ENCODE measurements around the gene NOD2. TPM values are rescaled to one million over a fixed set of nuclear protein-coding genes. Genes with fewer than 3 reads are reported as not detected.

NOD2 gene
- total and polyA plus RNA-seq, 8 donors = 0.79 to 15.2 (median 1.7) TPM

DNA sequence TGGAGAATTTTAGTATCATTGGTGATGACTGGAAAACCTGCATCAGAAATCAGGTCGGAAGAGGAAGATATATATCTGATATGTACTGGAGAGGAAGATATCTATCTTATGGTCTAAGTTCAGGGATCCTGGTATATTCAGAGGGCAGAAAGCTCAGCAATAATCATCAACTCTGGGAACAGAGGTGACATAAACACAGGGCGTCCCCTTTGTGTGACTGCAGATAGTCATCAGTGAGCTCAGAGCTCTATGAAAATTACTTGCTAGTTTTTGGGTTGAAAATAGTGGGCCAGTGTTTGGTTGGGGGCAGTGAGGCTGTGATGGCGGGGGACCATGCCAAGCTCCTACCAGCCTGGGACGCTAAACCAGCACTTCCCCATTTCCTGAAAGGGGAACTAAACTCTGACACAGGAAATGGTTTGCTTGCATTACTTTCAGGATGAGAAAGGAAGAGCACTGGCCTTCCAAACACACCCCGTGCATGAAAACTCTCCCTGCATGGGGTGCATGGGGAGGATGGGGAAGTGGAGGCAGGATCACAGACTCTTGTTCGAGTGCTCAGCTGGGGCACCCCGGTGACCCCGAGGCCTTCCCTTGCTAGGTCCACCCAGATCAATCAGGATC lies 15.8 kb downstream of the NOD2 start:
- Histone ChIP-seq H3K9me3 (peaks cover 0 to 9% of the 10 kb centered on the region in 2 donors), H3K4me3 (peak overlapping the region in 1 of 2 donors; percentile 9), H3K27ac (peak overlapping the region in 1 of 2 donors; percentile 81), H3K27me3 (no peaks in the 10 kb centered on the region), H3K36me3 (peaks cover 0 to 21% of the 10 kb centered on the region in 2 donors), H3K4me1 (peaks cover 0 to 67% of the 10 kb centered on the region in 2 donors)
- DNase-seq = peak in 1 of 4 donors; percentile 62
- TF ChIP-seq, protein P1, sequence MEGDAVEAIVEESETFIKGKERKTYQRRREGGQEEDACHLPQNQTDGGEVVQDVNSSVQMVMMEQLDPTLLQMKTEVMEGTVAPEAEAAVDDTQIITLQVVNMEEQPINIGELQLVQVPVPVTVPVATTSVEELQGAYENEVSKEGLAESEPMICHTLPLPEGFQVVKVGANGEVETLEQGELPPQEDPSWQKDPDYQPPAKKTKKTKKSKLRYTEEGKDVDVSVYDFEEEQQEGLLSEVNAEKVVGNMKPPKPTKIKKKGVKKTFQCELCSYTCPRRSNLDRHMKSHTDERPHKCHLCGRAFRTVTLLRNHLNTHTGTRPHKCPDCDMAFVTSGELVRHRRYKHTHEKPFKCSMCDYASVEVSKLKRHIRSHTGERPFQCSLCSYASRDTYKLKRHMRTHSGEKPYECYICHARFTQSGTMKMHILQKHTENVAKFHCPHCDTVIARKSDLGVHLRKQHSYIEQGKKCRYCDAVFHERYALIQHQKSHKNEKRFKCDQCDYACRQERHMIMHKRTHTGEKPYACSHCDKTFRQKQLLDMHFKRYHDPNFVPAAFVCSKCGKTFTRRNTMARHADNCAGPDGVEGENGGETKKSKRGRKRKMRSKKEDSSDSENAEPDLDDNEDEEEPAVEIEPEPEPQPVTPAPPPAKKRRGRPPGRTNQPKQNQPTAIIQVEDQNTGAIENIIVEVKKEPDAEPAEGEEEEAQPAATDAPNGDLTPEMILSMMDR (IDR thresholded peaks at IDR 0.05) = no peak
- ATAC-seq = peak; percentile 68
- intact Hi-C loops (cut with DNase I) = no loop called here

DNA sequence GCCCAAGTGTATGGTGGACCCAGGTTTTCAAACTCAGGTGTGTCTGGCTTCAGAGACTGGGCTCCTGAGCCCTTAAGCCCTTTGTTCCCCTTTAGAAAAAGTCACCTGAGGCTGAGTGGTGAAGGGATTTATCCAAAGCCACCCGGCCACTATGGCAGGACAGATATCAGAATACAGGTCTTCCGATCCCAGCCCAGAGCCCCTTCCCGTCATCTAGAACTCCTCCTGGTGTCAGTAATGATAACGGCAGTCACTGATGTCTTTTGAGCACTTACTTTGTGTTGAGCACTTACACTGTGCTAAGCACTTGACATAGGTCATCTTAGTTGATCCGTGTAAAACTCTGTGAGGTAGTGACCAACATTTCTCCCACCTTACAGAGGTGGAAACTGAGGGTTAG lies 16.6 kb downstream of the NOD2 start:
- TF ChIP-seq, protein P1 (IDR thresholded peaks at IDR 0.05) = no peak
- Histone ChIP-seq H3K4me1 (peaks cover 0 to 75% of the 10 kb centered on the region in 2 donors), H3K4me3 (no peak overlapping the region), H3K9me3 (peaks cover 0 to 1% of the 10 kb centered on the region in 2 donors), H3K36me3 (peaks cover 0 to 19% of the 10 kb centered on the region in 2 donors), H3K27ac (peak overlapping the region in 1 of 2 donors; percentile 81), H3K27me3 (no peaks in the 10 kb centered on the region)
- ATAC-seq (no peak), DNase-seq (no peak)
- intact Hi-C loops (cut with DNase I) = no loop called here

DNA sequence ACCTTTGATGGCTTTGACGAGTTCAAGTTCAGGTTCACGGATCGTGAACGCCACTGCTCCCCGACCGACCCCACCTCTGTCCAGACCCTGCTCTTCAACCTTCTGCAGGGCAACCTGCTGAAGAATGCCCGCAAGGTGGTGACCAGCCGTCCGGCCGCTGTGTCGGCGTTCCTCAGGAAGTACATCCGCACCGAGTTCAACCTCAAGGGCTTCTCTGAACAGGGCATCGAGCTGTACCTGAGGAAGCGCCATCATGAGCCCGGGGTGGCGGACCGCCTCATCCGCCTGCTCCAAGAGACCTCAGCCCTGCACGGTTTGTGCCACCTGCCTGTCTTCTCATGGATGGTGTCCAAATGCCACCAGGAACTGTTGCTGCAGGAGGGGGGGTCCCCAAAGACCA lies 17.6 kb downstream of the NOD2 start:
- H3K27me3 ChIP-seq = no peaks in the 10 kb centered on the region
- TF ChIP-seq, protein P1 (IDR thresholded peaks at IDR 0.05) = no peak
- intact Hi-C loops (cut with DNase I) = no loop called here
- ATAC-seq (no peak), DNase-seq (no peak)
- H3K9me3 ChIP-seq = no peaks in the 10 kb centered on the region
- no peak overlapping the region for H3K27ac ChIP-seq
- peaks cover 0 to 80% of the 10 kb centered on the region in 2 donors for H3K4me1 ChIP-seq
- peaks cover 0 to 19% of the 10 kb centered on the region in 2 donors for H3K36me3 ChIP-seq
- no peak overlapping the region for H3K4me3 ChIP-seq

DNA sequence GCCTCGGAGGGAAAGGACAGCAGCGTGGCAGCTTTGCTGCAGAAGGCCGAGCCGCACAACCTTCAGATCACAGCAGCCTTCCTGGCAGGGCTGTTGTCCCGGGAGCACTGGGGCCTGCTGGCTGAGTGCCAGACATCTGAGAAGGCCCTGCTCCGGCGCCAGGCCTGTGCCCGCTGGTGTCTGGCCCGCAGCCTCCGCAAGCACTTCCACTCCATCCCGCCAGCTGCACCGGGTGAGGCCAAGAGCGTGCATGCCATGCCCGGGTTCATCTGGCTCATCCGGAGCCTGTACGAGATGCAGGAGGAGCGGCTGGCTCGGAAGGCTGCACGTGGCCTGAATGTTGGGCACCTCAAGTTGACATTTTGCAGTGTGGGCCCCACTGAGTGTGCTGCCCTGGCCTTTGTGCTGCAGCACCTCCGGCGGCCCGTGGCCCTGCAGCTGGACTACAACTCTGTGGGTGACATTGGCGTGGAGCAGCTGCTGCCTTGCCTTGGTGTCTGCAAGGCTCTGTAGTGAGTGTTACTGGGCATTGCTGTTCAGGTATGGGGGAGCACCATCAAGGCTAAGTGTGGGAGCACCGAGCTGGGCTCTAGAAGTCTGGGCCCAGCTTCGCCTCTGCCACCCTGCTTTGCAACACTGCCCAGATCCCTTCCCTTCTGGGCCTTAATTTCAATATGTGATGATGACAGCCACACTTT lies 18.6 kb downstream of the NOD2 start:
- ATAC-seq = no peak
- Histone ChIP-seq H3K27me3 (no peaks in the 10 kb centered on the region), H3K4me3 (no peak overlapping the region), H3K9me3 (no peaks in the 10 kb centered on the region), H3K36me3 (peaks cover 0 to 19% of the 10 kb centered on the region in 2 donors), H3K4me1 (peaks cover 0 to 90% of the 10 kb centered on the region in 2 donors), H3K27ac (peak overlapping the region in 1 of 2 donors; percentile 45)
- TF ChIP-seq, protein P1 (IDR thresholded peaks at IDR 0.05) = no peak
- no peak for DNase-seq
- intact Hi-C loops (cut with DNase I) = no loop called here

DNA sequence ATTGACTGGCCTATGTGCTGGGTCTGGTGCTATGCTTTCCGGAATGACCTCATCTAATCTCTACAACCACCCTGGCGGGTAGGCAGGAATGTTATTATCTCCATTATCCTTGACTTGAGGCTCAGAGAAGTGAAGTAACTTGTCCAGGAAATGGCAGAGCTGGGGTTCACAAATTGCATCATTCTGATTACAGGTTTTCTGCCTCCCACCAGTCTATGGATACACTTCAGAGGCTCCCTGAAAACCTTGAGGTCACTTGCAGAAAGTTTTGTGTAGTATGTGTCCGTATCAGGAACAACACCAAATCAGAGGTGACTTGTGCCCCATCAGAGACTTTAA lies 19.1 kb downstream of the NOD2 start:
- TF ChIP-seq, protein P1 (IDR thresholded peaks at IDR 0.05) = no peak
- peaks cover 0 to 93% of the 10 kb centered on the region in 2 donors for H3K4me1 ChIP-seq
- H3K9me3 ChIP-seq = no peaks in the 10 kb centered on the region
- H3K4me3 ChIP-seq = no peak overlapping the region
- DNase-seq (no peak), ATAC-seq (no peak)
- peaks cover 0 to 19% of the 10 kb centered on the region in 2 donors for H3K36me3 ChIP-seq
- intact Hi-C loops (cut with DNase I) = no loop called here
- H3K27ac ChIP-seq = peak overlapping the region in 1 of 2 donors; percentile 50
- no peaks in the 10 kb centered on the region for H3K27me3 ChIP-seq

Measured in left lung (tissue), 10 donors.